HEK293 (cell line): ENCODE data around the gene LARGE1.

Source experiments
- CTCF ChIP-seq: fragments of 450-650 bp; formaldehyde crosslinking; IDR thresholded peaks from 2 replicates; pipeline ENCODE4 v1.5.1; 2016; ENCODE audit warnings: missing biosample characterization, missing genetic modification characterization
- REST ChIP-seq: fragments of 450-650 bp; formaldehyde crosslinking; IDR thresholded peaks from 2 replicates; pipeline ENCODE4 v1.5.1; 2016; ENCODE audit warnings: missing biosample characterization, missing genetic modification characterization
- YY1 ChIP-seq: fragments of 450-650 bp; formaldehyde crosslinking; IDR thresholded peaks from 2 replicates; pipeline ENCODE4 v1.5.1; 2018; ENCODE audit warnings: missing biosample characterization, missing genetic modification characterization
- ZNF621 ChIP-seq: fragments of 450-650 bp; formaldehyde crosslinking; IDR thresholded peaks from 2 replicates; pipeline ENCODE4 v1.5.1; 2017; ENCODE audit warnings: missing biosample characterization, missing genetic modification characterization

- TF ChIP-seq YY1 (tag by site-specific recombination) (no peak), CTCF (tag by site-specific recombination) (no peak), ZNF621 (tag by site-specific recombination) (no peak), REST (tag by site-specific recombination) (no peak)
These were observed 449.8 kb downstream of the LARGE1 start for GRCh38 chr22:33470456-33470855.
